ENCODE results near the gene FBXO17.
A peak's percentile ranks its signal among the peaks of the same experiment; 100 is the strongest.
"Not testable (repeated sequence)": the region's sequence is repeated elsewhere in the genome, so short reads cannot be mapped to it uniquely, and the experiment has no call there.

Gene FBXO17

GRCh38 chr19:38942471-38943181 lies 32.9 kb downstream of the FBXO17 start:
- DNase-seq (ENCODE audit: low spot score), result no peak

- no peak for DNase-seq (ENCODE audit: low spot score)
Observed at GRCh38 chr19:38941979-38942378, 33.6 kb downstream of the FBXO17 start.

DNA sequence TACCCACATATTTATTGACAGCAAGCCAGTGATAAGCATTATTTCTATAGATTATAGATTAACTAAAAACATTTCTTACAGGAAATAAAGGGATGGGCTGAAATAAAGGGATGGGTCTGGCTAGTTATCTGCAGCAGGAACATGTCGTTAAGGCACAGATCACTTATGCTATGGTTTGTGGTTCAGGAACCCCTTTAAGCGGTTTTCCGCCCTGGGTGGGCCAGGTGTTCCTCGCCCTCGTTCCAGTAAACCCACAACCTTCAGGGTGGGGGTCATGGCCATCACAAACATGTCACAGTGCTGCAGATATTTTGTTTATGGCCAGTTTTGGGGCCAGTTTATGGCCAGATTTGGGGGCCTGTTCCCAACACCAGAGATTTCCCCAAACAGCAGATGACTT lies 34.1 kb downstream of the FBXO17 start:
- not testable (repeated sequence) for DNase-seq (ENCODE audit: low spot score)

GRCh38 chr19:38939957-38940356 lies 35.6 kb downstream of the FBXO17 start:
- no peak for DNase-seq (ENCODE audit: low spot score)

GRCh38 chr19:38933544-38933943 lies 42.0 kb downstream of the FBXO17 start:
- DNase-seq (ENCODE audit: low spot score), result no peak

GRCh38 chr19:38932425-38933179 lies 42.9 kb downstream of the FBXO17 start:
- peak; percentile 72 for DNase-seq (ENCODE audit: low spot score)

GRCh38 chr19:38931521-38931793 lies 44.1 kb downstream of the FBXO17 start:
- no peak for DNase-seq (ENCODE audit: low spot score)

- DNase-seq (ENCODE audit: low spot score), result peak; percentile 99
Observed at GRCh38 chr19:38930776-38931520, 44.6 kb downstream of the FBXO17 start, which contains the start of gene MRPS12. MRPS12 (plus strand) TSS chr19:38930944; CDS start chr19:38931295, 351 bp downstream.

DNA sequence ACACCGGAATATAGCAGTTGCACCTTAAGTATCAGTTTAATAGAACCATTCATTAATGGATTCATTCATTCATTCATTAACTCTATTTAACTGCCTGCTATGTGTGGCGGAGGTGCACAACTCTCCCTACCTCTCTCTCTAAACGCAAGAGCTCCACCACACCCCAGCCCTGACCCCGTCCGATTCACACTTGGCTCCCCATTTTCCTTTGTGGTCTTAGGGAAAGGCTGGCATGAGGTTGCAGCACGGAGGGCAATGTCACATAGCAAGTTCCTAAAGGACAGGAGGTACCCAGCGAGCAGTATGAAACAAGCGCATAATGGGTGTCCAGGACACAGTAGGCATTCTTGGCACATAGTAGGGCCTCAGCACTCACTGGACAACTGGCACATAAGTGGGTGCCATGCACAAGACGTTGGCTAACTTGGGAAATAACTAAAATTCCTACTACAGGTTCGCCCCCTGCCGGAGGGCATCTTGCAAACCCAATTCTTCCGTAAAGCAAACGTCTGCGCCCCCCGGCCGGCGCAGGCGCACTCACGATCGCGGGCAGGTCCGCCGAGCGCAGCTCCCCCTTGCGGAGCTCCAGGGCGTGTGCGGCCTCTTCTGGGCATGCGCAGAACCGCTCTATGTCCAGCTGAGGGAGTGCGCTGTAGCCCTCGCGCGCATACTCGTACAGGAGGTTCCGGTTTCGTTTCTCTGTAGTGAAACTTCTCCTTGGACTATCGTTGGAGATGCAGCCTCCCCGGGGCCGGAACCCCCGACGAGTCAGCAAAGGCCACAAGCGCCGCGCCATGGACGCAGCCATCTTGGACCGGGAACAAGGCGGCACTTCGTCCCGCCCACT lies 45.4 kb downstream of the FBXO17 start, which contains the start of gene SARS2:
Gene SARS2, minus strand, starts transcription at position 835 of the 847 bp plus-strand sequence. Its CDS starts 27 bp downstream, at position 808.
- peak; percentile 93 for DNase-seq (ENCODE audit: low spot score)

- DNase-seq (ENCODE audit: low spot score), result no peak
Observed at GRCh38 chr19:38928391-38929001, 47.0 kb downstream of the FBXO17 start.

DNA sequence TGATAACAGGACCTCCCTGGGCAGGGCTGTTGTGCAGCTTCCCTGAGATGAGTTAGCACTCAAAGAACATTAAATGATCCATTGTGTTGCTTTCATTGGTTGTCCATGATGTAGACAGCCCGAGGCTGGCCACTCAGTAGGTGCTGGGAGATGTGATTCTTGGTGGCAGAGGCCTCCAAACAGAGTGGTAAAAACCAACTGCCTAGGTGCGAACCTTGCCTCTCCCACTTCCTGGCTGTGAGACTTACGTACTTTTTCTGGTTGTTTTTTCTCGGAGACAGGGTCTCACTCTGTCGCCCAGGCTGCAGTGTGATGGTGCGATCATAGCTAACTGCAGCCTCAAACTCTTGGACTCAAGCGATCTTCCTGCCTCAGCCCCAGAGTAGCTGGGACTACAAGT lies 51.2 kb downstream of the FBXO17 start:
- no peak for DNase-seq (ENCODE audit: low spot score)

DNA sequence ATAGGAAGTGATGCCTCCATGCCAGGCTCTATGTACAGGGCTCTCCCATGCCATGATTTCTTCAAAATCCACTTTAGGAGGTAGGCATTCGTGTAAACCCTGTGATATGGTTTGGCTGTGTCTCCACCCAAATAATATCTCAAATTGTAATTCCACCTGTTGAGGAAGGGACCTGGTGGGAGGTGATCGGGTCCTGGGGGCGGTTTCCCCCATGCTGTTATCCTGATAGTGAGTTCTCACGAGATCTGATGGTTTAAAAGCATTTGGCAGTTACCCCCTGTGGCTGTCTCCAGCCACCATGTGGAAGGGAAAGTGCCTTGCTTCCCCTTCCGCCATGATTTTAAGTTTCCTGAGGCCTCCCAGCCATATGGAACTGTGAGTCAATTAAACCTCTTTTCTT lies 53.1 kb downstream of the FBXO17 start:
- DNase-seq (ENCODE audit: low spot score), result no peak

DNA sequence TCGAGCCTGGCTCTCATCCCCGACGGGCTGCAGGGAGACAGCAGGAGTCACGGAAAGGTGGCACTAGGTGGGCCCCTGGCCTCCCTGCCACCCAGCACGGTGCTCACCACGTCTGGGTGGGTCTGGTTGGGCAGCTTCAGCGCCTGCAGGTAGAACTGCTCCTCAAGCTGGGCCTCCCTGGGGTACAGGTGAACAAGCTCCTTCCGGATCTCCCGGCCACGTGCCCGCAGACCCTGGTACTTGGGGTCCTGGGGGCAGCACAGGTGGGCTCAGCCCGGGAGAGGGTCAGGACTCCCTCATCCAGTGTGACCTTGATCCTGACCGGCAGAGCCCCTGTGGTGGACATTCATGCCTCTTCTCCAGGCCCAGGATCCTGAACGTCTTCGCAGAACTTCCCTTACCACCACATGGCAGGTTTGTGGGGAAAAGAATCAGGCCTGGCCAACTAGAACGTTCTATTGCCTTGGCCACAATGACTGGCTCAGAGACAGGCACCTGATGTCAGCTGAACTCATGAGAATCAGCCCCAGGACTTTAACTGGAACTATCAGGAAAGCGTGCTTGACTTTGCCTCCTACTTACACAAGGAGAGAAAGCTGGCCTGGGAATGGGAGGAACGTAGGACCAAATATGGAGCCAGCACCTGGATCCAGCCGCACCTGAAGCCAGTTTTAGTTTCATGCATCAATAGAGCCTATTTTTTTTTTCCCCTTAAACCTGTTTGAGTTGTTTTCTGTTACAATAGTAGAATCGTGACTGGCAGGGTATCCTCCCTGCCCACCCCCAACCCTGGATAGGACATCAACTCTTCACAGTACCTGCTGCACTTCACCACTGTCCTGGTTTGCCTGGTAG lies 53.9 kb downstream of the FBXO17 start:
- no peak for DNase-seq (ENCODE audit: low spot score)

- DNase-seq (ENCODE audit: low spot score), result no peak
Observed at GRCh38 chr19:38920602-38921419, 54.7 kb downstream of the FBXO17 start.

DNA sequence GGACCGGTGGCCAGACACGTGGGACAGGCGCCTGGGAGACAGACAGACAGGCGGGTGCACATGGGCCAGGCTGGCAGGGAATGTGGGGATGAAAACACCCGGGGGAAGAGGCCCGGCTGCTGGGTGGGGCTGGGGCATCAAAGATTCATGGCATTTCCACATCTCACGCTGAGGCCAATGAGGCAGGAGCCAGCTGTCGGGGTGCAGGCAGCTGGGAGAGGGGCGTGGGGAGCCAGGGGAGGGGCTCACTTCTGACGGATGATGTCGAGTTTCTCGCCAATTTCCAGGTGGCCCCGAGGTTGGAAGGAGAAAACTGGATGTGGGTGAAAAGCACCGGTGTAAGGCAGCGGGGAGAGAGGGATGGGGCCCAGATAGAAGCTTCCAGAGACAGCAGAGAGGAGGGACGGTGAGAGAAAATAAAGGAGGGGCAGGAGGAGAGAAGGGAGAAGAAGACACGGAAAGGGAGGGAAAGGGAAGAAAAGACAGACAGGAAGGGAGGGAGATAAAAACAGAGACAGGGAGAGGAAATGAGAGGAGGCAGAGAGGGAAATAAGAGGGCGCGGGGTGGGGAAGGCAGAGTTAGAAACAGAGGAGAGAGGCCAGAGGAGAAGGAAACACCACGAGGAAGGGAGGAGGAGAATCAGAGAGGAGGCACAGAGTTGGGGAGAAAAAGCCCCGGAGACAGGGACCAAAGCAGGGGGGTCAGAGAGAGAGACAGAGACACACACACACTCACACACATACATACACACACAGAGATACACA lies 55.5 kb downstream of the FBXO17 start:
- DNase-seq (ENCODE audit: low spot score), result no peak

DNA sequence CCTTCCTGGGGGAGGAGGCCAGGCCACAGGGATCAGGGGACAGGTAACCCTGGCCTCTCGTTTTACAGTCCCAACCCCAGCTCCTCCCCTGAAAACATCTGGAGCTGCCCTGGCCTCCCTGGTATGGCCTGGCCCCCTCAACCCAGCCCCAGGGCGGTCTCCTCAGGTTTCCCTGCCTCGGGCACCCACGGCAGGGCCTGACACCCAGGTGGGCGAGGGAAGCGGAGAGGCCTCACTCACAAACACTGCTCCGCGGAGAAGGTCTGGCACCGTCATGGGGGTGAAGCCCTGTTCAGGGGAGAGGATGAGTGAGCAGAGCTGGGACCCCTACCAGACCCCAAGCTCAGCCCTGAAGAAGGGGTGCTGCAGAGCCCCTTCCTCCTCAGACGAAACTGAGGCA lies 57.0 kb downstream of the FBXO17 start:
- no peak for DNase-seq (ENCODE audit: low spot score)

DNA sequence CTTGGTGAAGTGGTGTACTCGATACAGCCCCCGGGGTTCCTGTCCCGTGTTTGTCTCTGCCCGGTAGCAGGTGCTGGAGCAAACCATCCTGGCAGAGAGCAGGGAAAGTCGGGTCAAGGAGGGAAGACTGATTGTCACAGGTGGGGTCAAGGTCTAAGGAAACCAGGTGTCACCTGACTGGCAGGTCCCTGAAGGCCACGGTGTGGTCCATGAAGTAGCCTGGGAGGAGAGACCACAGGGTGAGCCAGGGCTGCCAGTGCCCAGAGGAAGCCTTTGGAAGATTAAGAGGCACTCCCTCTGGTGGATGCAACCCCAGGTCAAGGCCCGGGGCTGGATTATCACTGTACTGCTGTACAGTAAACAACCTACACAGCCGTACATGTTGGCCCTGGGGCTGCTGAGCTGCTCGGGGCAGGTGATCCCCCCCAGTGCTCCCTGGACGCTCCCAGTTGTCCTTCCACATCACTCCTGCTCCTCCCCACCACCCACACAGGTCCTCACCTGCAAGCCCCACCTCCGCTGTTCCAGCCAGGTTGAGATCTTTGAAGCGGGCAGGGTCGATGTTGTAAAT lies 57.5 kb downstream of the FBXO17 start:
- peak; percentile 36 for DNase-seq (ENCODE audit: low spot score)

DNA sequence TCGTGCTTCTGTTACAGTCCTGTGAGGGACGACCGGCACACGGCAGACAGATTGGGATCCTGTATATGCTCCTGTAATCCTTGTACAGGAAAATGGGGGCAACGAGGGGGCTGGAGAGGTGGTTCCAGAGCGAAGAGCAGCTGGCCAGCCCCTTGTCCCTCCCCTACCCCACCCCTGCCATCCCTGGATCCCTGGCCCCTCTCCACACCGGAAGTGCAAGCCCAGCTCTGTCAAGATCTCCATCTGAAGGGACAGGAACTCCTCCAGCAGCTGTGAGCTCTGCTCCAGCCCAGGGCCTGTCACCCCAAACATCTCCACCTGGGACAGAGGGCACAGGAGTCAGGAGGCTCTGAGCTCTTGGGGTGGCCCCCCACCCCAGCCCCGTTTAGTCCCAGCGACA lies 58.0 kb downstream of the FBXO17 start:
- DNase-seq (ENCODE audit: low spot score), result no peak
